Activated CD4-positive, alpha-beta T cell treated with anti-CD3 and anti-CD28 coated beads for 48 hours (primary cell): Measurements from ENCODE around the gene DLL3.

ENCODE experiments used
- DNase-seq: peaks from one replicate; pipeline ENCODE4 v3.0.0-alpha.2; 2020

The DLL3 gene

GRCh38 chr19:39518458-39518857, 19.7 kb downstream of the DLL3 start:
- DNase-seq = no peak

GRCh38 chr19:39518975-39519374, 20.2 kb downstream of the DLL3 start:
- DNase-seq = no peak

DNA sequence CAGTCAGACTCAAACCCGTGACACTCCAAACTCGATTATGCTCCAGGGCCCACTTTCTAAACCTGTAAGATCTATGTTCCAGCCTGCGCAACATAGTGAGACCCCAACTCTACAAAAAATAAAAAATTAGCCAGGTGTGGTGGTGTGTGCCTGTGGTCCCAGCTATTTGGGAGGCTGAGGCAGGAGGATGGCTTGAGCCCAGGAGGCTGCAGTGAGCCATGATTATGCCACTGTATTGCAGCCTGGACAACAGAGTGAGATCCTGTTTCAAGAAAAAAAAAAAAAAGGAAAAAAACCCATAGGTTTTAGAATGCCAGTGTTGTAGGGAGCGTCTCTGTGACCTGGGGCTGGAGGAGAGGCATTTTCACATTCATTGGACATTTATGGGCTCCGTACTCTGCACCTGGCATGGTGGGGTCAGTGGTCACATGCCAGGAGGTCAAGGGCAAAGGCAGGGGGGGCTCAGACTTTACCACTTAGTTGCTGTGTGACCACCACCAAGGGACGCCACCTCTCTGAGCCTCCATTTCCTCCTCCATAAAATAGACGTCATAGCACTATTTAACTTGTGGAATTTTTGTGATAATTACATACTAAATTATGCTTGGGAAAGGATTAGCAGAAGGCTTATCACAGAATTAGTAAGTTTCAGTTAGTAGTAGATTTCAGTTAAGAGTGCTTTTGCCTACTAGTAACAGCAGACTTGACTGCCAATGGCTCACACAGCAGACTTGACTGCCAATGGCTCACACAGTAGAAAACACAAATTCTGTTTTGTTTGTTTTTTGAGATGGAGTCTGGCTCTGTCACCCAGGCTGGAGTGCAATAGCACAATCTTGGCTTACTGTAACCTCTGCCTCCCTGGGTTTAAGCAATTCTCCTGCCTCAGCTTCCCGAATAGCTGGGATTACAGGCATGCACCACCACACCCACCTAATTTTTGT, 22.1 kb downstream of the DLL3 start:
- DNase-seq = no peak

DNA sequence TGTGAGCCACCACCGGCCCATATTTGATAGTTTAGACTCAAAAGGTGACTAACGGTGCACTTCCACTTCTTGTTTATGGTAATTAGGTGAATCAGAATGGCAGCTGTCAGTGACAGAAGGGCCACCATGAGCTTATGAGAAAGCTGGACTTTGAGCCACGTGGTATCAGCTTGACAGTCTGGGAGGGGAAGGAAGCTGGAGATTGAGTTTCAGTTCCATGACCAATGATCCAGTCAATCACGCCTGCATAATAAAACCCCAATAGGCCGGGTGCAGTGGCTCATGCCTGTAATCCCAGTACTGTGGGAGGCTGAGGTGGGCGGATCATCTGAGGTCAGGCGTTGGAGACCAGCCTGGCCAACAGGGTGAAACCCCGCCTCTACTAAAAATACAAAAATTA, 25.7 kb downstream of the DLL3 start:
- DNase-seq = no peak

DNA sequence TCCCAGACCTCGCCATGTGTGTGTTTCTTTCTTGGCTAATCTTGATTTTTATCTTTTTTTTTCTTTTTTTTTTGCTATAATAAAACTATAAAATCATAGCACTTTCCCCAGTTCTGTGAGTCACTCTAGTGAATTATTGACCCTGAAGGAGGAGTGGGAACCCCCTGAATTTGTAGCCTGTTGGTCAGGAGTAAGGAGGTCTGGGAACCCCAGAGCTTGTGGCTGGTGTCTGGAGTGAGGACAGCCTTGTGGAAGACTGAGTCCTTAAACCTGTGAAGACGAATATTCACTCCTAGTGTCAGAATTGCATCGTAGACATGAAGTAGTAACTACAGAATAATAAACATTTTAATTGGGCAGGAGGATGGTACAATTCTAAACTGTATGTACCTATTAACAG, 26.5 kb downstream of the DLL3 start:
- no peak for DNase-seq

DNA sequence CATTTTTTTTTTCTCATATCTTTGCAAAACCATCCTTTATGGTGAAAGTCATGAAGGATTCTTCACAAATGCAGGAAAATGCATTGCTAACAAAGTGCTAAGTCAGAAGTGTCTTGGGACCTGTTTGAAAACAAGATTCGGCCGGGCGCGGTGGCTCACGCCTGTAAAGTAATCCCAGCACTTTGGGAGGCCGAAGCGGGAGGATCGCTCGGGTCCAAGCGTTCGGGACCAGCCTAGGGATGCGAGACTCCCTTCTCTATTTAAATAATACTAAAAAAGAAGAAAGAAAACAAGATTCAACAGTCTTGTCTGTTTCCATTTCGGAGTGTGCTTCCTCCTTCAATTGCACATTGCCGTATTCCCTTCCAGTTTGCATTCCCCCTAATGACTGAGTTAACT, 33.1 kb downstream of the DLL3 start:
- DNase-seq = no peak

DNA sequence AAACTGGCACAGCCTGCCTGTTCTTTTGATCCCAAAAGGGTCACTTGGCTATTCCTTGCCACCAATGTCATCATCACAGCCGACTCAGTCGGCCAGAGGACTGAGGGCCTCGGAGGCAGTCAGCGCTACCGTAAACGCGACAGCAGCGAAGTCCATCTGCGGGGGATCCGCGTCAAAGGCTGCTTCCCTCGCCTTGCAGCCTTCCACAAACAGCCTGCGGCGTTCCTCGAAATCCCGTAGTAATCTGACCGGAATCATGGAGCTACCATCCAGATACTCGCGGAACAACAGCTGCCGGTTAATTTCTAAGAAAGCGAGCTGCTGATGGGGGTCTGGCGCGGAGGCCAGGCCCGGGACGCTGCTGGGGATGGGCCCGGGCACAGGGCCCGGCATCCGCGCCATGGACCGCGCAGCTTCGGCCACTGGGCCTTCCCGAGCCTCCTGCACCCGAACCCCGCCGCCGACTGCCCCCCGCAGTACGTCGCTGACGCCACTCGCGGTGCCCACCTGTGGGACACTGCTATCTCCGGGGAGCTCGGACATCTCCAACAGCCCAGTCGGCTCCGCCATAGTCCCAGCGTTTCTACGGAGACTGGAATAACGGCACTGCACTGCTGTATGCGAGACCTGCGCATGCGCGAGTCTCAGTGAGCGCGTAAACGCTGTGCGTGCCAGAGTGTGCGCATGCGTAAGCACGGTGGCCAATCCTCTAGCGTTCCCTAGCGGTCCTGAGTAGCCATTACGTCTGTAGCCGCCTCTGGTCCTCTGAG, 33.7 kb downstream of the DLL3 start, which contains the start of gene EID2B:
Gene EID2B (minus strand): TSS at position 620 of the 770 bp plus-strand sequence. CDS start 50 bp downstream, at position 570.
- peak; percentile 96 for DNase-seq

GRCh38 chr19:39533003-39533512, 34.3 kb downstream of the DLL3 start:
- DNase-seq = no peak

DNA sequence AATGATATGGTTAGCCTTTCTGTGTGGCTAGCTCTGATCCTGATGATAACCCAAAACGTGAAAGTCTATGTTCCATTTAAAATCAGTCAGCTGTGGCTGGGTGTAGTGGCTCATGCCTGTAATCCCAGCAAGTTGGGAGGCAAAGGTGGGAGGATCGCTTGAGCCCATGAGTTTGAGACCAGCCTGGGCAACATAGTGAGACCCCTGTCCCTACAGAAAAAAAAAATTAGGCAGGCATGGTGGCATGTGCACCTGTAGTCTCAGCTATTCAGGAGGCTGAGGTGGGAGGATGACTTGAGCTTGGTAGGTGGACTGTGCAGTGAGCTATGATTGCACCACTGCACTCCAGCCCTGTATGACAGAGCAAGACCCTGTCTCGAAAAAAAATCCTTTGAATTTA, 35.0 kb downstream of the DLL3 start:
- no peak for DNase-seq

- no peak for DNase-seq
Measured at GRCh38 chr19:39539165-39539517, 40.4 kb downstream of the DLL3 start.

DNA sequence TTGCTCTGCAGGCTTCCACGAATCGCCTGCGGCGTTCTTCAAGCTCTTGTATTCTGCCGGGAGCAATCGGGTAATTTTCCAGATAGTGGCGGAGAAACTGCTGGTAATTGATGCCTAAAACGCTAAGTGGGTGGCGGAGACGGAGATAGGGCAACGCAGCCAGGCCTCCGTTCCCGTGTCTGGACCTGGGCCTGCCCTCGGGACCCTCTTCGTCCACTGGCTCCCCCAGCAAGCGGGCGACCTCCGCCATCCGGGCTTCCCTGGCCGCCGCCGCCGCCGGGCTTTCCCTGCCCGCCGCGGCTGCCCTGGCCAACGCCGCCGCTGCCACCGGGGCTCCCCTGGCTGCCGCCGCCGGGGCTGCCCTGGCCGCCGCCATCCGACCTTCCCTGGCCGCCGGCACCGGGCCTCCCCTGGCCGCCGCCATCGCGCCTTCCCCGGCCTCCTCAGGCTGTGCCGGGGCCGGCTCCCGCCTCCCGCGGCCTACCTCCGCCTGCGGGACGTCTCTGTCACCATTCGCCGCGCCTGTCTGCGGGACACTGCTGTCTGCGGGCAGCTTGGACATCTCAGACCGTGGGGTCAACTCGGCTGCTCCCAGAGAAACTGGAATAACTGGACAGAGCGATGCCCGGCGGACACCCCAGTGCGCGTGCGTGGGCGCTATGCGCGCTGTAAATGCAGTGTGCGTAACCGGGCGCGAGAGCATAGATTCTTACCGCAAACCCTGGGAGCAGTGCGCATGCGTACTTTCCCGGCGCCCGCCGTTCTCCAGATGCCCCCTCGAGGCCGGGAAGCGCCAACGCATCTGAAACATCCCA, 41.0 kb downstream of the DLL3 start, which contains the start of gene EID2:
Gene EID2 (minus strand): TSS at position 644 of the 815 bp plus-strand sequence. CDS start 82 bp downstream, at position 562.
- peak; percentile 97 for DNase-seq

DNA sequence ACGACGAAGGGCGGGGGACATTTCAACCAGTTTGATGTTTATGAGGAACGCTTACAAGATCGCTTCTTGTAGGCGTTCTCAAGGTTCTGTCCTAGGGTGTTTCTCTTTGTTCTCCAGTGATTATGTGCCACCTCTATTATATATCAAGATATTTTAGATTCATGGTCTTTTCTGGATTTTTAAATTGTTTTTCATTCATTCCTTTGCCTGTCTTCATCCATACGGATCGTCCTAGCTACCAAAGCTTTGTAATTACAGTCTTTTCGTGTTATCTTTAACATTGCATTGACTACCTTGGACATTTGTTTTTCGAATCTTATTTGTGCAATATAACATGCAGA, 41.6 kb downstream of the DLL3 start:
- no peak for DNase-seq

- DNase-seq = no peak
Measured at GRCh38 chr19:39542206-39542605, 43.5 kb downstream of the DLL3 start.

DNA sequence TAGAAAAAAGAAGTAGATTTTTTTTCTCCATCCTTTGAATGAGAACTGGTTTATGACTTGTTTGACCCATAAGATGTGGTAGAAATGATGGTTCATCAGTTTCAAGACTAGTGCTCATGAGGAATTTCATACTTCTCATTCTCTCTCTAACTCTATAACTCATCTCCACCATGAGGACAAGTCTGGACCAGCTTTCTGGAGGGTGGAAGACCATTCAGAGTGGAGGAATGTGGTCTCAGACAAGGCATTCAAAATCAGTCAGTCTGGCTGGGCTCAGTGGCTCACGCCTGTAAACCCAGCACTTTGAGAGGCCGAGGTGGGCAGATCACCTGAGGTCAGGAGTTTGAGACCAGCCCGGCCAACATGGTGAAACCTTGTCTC, 44.7 kb downstream of the DLL3 start:
- DNase-seq = no peak

GRCh38 chr19:39544226-39544903, 45.6 kb downstream of the DLL3 start:
- DNase-seq = peak; percentile 30

DNA sequence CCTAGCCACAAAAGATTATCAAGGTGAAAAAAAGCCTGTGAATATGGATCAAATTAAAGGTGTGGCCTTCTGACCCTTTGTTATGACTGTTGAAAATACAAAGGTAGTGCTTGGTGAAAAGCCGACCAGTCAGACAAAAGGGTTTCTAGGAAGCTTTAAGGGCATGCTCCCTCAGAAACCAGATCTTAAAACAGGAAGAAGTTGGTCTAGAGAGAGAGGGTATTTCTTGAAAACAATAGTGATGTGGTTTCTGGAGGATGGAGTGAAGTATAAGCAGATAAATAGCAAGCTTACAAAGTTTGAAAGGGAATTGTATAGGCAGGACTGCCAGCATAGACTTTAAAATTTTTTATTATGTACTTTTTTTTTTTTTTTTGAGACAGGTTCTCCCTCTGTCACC, 46.2 kb downstream of the DLL3 start:
- DNase-seq = no peak

GRCh38 chr19:39546599-39546998, 47.9 kb downstream of the DLL3 start:
- peak; percentile 45 for DNase-seq

DNA sequence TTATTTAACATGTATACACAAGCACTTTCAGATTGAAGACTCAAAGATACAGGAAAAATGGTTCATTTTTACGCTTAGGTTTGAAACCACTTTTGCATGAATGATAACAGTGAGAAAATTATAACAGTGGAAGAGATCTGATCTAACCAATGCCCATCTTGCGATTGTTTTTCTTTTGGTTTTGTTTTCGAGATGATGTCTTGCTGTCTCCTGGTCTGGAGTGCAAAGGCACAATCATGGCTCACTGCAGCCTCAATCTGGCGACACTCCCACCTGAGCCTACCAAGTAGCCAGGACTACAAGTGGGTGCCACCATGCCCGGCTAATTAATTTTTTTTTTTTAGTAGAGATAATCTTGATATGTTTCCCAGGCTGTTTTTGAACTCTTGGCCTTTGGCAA, 51.5 kb downstream of the DLL3 start:
- DNase-seq = no peak

GRCh38 chr19:39553082-39553652, 54.4 kb downstream of the DLL3 start:
- no peak for DNase-seq

DNA sequence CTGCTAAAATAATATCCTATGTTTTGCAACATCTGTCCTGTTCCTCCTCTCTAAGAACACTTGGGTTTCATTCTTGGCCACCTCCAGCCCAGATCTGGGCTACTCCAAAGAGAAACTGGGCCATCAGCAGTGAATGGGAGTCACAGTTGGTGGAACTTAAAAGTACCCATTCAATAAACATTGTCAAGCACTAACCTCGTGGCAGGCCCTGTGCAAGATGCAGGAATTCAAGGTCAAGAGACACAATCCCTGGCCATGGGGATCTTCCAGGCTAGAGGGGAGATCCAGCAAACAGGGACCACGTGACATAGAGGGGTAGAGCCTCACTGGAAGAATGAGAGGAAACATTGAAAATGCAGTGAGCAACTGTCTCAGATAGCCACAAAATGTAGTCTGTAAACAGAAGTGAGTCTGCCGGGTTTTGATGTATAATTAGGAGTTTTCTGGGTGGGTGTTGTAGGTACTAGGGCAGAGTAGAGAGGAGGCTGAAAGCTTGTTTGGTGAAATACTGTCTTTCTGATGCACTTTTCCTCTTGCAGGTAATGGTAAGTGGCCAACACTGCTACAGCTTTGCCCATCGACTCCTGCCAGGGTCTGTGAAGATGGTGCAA, 56.1 kb downstream of the DLL3 start:
- no peak for DNase-seq

GRCh38 chr19:39555883-39556282, 57.1 kb downstream of the DLL3 start:
- DNase-seq = no peak
